Measurements from ENCODE around the gene PHF1. TPM values are rescaled to one million over a fixed set of nuclear protein-coding genes. Genes with fewer than 3 reads are reported as not detected.

PHF1 gene
- total and polyA plus RNA-seq, 2 of the 13 experiments (the other 11 are each of a cell fraction or from before 2014, with no cell fraction given), result 25.4 to 61.9 TPM

- no peak for TF ChIP-seq HIC2 (CRISPR knock-in tag; IDR thresholded peaks at IDR 0.05; ENCODE audit: low read depth)
- TF ChIP-seq ZNF296 (CRISPR knock-in tag; conservative IDR thresholded peaks at IDR 0.05), result no peak
- no peak for TF ChIP-seq SMARCC2 (IDR thresholded peaks at IDR 0.05)
- peak; percentile 78 for TF ChIP-seq THRA (CRISPR knock-in tag; IDR thresholded peaks at IDR 0.05; ENCODE audit: borderline replicate concordance)
- TF ChIP-seq TAF1 (CRISPR knock-in tag; IDR thresholded peaks at IDR 0.05), result peak; percentile 98
- peak; percentile 91 for TF ChIP-seq ETV5 (CRISPR knock-in tag; IDR thresholded peaks at IDR 0.05; ENCODE audit: borderline replicate concordance)
- TF ChIP-seq MYNN (CRISPR knock-in tag; IDR thresholded peaks at IDR 0.05; ENCODE audit: low read depth), result peak; percentile 35
- TF ChIP-seq BRCA1 (CRISPR knock-in tag; IDR thresholded peaks at IDR 0.05), result no peak; the same call in 1 of the 2 replicates
- TF ChIP-seq ZFY (CRISPR knock-in tag; IDR thresholded peaks at IDR 0.05), result peak; percentile 98
- peak; percentile 36 for TF ChIP-seq AGO1 (IDR thresholded peaks at IDR 0.05; ENCODE audit: low read depth, low read length, poor library complexity, severe bottlenecking)
- TF ChIP-seq PRMT3 (CRISPR knock-in tag; IDR thresholded peaks at IDR 0.05; ENCODE audit: borderline replicate concordance, low read depth), result peak; percentile 81; the same call in 1 of the 2 replicates
- peak; percentile 92; the same call in 1 of the 2 replicates for TF ChIP-seq ZNF598 (CRISPR knock-in tag; IDR thresholded peaks at IDR 0.05; ENCODE audit: borderline replicate concordance)
- peak; percentile 97 for TF ChIP-seq ZNF343 (CRISPR knock-in tag; IDR thresholded peaks at IDR 0.05)
- TF ChIP-seq THAP7 (CRISPR knock-in tag; IDR thresholded peaks at IDR 0.05), result peak; percentile 57; the same call in 1 of the 2 replicates
- TF ChIP-seq ZNF160 (CRISPR knock-in tag; IDR thresholded peaks at IDR 0.05), result peak; percentile 61
- no peak; the same call in 1 of the 2 replicates for TF ChIP-seq CREBL2 (CRISPR knock-in tag; IDR thresholded peaks at IDR 0.05; ENCODE audit: borderline replicate concordance)
- TF ChIP-seq ZFX (CRISPR knock-in tag; IDR thresholded peaks at IDR 0.05; ENCODE audit: low read depth), result peak; percentile 98
- TF ChIP-seq STAT5B (CRISPR knock-in tag; IDR thresholded peaks at IDR 0.05), result peak; percentile 41
- peak; percentile 99 for TF ChIP-seq ZNF263 (CRISPR knock-in tag; IDR thresholded peaks at IDR 0.05)
- 0 out of 2 replicates have a peak, but pooled peaks have one; percentile 74 for TF ChIP-seq ZNF510 (CRISPR knock-in tag; IDR thresholded peaks at IDR 0.05; ENCODE audit: low read depth)
- peak; percentile 83; the same call in 1 of the 2 replicates for TF ChIP-seq CSRNP1 (CRISPR knock-in tag; IDR thresholded peaks at IDR 0.05)
Observed at GRCh38 chr6:33454009-33454946, 43.5 kb downstream of the PHF1 start, which contains the start of gene ZBTB9 (continued).
